Tibial nerve (tissue), 4 donors: ENCODE measurements around the gene PCYT1A. TPM values are rescaled to one million over a fixed set of nuclear protein-coding genes. Genes with fewer than 3 reads are reported as not detected.

Experiments
- DNase-seq, 2 donors: peaks; one replicate each; pipeline ENCODE4 v3.0.0-alpha.2; 2019; ENCODE audit warnings: low spot score in 2 of 2
- H3K27ac ChIP-seq, 4 donors: fragments of 200-600 bp; sonication (generic) in 3 of 4; one replicate each; pipeline ENCODE4 v1.5.1; 2017 to 2019; ENCODE audit warnings: mild to moderate bottlenecking in 1 of 4
- H3K27me3 ChIP-seq, 2 donors: fragments of 200-600 bp; sonication (generic) in 1 of 2; one replicate each; pipeline versions ENCODE4 v1.5.1 to v1.6.0; 2017 to 2019
- H3K36me3 ChIP-seq, 3 donors: fragments of 200-600 bp; sonication (generic); one replicate each; pipeline ENCODE4 v1.5.1; 2018 to 2019
- H3K4me1 ChIP-seq, 4 donors: fragments of 200-600 bp; sonication (generic) in 3 of 4; one replicate each; pipeline ENCODE4 v1.5.1; 2017 to 2019
- H3K4me3 ChIP-seq, 4 donors: fragments of 200-600 bp; sonication (generic) in 3 of 4; one replicate each; pipeline ENCODE4 v1.5.1; 2017 to 2019; ENCODE audit warnings: mild to moderate bottlenecking in 1 of 4, moderate library complexity in 1 of 4
- H3K9me3 ChIP-seq, 4 donors: fragments of 200-600 bp; sonication (generic) in 3 of 4; one replicate each; pipeline ENCODE4 v1.5.1; 2017 to 2019
- EP300 ChIP-seq, 2 donors: sonication (generic); formaldehyde crosslinking; IDR thresholded peaks; one replicate each; pipeline ENCODE4 v1.6.1; 2017; ENCODE audit warnings: antibody characterized with exemption in 2 of 2, mild to moderate bottlenecking in 1 of 2
- POLR2A ChIP-seq, 2 donors: fragments of 450-650 bp; IDR thresholded peaks; one replicate each; pipeline ENCODE4 v1.6.1; 2017; ENCODE audit warnings: antibody characterized with exemption in 2 of 2, mild to moderate bottlenecking in 2 of 2, moderate library complexity in 2 of 2
- WGBS, 2 donors: methylation state at CpG; one replicate each; pipeline ENCODE4 v1.1.5; 2018; 5-methylcytosine and 5-hydroxymethylcytosine counted together
- total RNA-seq, 4 donors: library from RNA; depleted of rRNA; stranded (reverse); fragments of >200 nt; gene quantifications; one replicate each; pipeline ENCODE4 v1.1.0, GENCODE V29; 2016
- TF ChIP-seq, protein P1 (sequence below), 5 experiments: fragments of 200-600 bp in 3 of 5; fragments of 450-650 bp in 2 of 5; sonication (generic) in 3 of 5; IDR thresholded peaks; one replicate each; pipeline ENCODE4 v1.5.1; 2016 to 2019; ENCODE audit warnings: antibody characterized with exemption in 5 of 5, mild to moderate bottlenecking in 3 of 5, moderate library complexity in 2 of 5

Gene PCYT1A
- total RNA-seq, 4 donors from 2014 or later: 51.9 to 98.1 (median 73.0) TPM

DNA sequence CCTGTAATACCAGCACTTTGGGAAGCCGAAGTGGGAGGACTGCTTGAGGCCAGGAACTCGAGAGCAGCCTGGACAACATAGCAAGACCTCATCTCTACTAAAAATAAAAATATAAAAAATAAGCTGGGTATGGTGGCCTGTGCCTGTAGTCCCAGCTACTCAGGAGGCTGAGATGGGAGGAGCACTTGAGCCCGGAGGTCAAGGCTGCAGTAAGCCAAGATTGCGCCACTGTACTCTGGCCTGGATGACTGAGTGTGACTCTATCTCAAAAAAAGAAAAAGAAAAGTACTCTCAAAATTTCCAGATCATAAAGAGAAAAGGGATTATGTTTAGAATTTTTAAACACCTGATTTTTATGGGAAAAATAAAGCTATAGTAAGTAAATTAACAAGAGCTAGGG, 47.1 kb downstream of the PCYT1A start:
- 94 to 95% methylated on average over 4 of the region's 4 CpGs for WGBS, 2 donors
- H3K9me3 ChIP-seq: no peaks in the 10 kb centered on the region
- TF ChIP-seq, protein P1, sequence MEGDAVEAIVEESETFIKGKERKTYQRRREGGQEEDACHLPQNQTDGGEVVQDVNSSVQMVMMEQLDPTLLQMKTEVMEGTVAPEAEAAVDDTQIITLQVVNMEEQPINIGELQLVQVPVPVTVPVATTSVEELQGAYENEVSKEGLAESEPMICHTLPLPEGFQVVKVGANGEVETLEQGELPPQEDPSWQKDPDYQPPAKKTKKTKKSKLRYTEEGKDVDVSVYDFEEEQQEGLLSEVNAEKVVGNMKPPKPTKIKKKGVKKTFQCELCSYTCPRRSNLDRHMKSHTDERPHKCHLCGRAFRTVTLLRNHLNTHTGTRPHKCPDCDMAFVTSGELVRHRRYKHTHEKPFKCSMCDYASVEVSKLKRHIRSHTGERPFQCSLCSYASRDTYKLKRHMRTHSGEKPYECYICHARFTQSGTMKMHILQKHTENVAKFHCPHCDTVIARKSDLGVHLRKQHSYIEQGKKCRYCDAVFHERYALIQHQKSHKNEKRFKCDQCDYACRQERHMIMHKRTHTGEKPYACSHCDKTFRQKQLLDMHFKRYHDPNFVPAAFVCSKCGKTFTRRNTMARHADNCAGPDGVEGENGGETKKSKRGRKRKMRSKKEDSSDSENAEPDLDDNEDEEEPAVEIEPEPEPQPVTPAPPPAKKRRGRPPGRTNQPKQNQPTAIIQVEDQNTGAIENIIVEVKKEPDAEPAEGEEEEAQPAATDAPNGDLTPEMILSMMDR (IDR thresholded peaks at IDR 0.05): no peak
- TF ChIP-seq EP300 (IDR thresholded peaks at IDR 0.05) (no peak), POLR2A (IDR thresholded peaks at IDR 0.05) (no peak)
- no peak for DNase-seq
- no peak overlapping the region for H3K4me3 ChIP-seq
- no peaks in the 10 kb centered on the region for H3K27me3 ChIP-seq
- peaks cover 0 to 81% (median 13%) of the 10 kb centered on the region in 3 donors for H3K36me3 ChIP-seq
- peaks cover 0 to 3% (median 0%) of the 10 kb centered on the region in 4 donors for H3K4me1 ChIP-seq
- H3K27ac ChIP-seq: no peak overlapping the region

DNA sequence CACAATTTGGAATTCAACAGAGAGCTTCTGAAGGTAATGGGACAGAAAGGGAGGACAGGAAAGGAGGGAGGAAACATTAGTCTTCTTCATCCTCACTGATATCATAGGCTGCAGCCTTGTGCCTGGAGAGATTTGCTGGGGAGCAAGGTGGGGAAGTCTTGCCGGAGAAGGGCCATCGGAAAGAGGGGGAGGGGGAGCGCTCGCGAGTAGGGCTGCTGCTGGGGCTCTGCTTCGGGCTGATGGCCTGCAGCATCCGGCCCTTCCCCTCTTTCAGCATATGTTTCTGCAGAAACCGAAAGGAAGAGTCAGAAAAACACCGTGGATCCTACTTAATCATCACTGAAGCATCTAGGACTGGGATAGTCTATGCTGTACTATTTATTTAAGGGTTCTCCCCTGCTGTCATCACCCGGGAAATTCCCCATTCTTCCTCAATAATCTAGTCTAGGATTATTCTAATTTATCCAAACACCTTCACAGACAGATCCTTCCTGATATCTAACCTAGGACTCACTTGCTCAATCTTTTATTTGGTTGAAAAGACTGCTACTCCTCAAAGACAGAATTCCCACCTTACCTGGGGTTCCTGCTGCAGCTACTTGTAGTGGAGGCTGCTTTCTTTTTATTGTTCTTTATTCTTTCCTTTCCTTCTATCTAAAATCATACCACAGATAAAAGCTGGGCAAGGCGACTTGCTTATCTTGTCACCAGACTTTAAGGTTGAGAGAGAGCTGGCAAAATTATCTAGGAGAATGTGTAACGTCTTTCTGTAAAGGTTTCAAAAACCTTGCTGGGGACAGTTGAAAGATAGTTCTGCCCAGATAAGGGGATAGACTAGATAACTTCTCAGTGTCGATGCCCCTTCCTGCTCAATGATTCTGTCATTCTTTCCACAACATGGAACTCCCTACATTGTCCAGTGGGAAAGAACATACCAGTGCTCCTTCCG, 48.6 kb downstream of the PCYT1A start:
- no peak for DNase-seq
- Histone ChIP-seq H3K27ac (no peak overlapping the region), H3K4me3 (no peak overlapping the region), H3K9me3 (no peaks in the 10 kb centered on the region), H3K27me3 (no peaks in the 10 kb centered on the region), H3K4me1 (peaks cover 0 to 3% (median 0%) of the 10 kb centered on the region in 4 donors), H3K36me3 (peaks cover 0 to 72% (median 9%) of the 10 kb centered on the region in 3 donors)
- WGBS, 2 donors: 76 to 78% methylated on average over 14 of the region's 14 CpGs
- TF ChIP-seq EP300 (IDR thresholded peaks at IDR 0.05) (no peak), POLR2A (IDR thresholded peaks at IDR 0.05) (no peak)
- TF ChIP-seq, protein P1 (IDR thresholded peaks at IDR 0.05): no peak

DNA sequence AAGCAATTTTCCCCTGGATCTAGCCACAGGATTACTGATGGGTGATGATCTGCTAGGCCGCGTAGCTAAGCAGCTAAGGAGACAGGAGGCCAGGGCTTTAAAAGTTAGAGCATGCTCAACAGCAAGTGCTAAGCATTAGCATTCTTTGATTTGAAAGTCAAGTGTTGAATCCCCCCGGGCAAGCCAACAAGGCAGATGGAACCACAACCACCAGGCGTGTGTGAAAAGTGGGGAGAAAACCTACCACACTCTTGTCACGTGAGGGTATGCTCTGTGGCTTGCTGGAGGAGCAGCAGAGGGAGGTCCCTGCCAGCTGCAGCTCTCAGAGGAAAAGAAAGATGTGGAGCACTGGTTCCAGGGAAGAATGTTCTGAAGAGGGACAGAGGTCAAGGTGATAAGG, 50.3 kb downstream of the PCYT1A start:
- H3K9me3 ChIP-seq: no peaks in the 10 kb centered on the region
- peaks cover 0 to 69% (median 5%) of the 10 kb centered on the region in 3 donors for H3K36me3 ChIP-seq
- no peak for DNase-seq
- TF ChIP-seq, protein P1 (IDR thresholded peaks at IDR 0.05): no peak
- no peak for TF ChIP-seq EP300 (IDR thresholded peaks at IDR 0.05)
- no peak for TF ChIP-seq POLR2A (IDR thresholded peaks at IDR 0.05)
- no peak overlapping the region for H3K4me3 ChIP-seq
- no peaks in the 10 kb centered on the region for H3K27me3 ChIP-seq
- peak overlapping the region in 1 of 4 donors; percentile 56 for H3K27ac ChIP-seq
- WGBS, 2 donors: 80 to 91% methylated on average over 5 of the region's 5 CpGs
- H3K4me1 ChIP-seq: peaks cover 0 to 3% (median 0%) of the 10 kb centered on the region in 4 donors

DNA sequence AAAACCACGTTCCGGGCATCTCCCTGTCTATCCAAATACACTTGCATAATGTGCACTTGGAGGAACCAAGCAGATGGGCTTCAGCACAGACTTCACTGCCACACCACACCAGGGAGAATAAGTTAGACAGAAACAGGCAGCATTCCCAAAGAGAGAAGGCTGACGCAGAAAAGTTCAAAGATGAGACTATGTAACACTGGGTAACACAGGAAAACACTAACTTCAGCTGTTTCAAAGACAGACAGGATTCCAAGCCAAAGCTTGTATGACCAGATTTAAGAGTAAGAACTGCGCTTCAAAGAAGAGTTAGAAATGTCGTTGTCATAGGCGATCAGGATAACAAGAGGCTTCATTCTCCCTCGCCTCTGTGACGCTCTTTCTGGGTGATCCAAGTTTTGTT, 51.3 kb downstream of the PCYT1A start:
- Histone ChIP-seq H3K4me3 (no peak overlapping the region), H3K9me3 (no peaks in the 10 kb centered on the region), H3K27ac (peak overlapping the region in 2 of 4 donors; percentile 56 to 59), H3K36me3 (peaks cover 0 to 63% (median 5%) of the 10 kb centered on the region in 3 donors), H3K4me1 (peaks cover 0 to 3% (median 0%) of the 10 kb centered on the region in 4 donors), H3K27me3 (no peaks in the 10 kb centered on the region)
- WGBS, 2 donors: 60 to 68% methylated on average over 8 of the region's 8 CpGs
- TF ChIP-seq, protein P1 (IDR thresholded peaks at IDR 0.05): no peak
- TF ChIP-seq EP300 (IDR thresholded peaks at IDR 0.05) (no peak), POLR2A (IDR thresholded peaks at IDR 0.05) (no peak)
- DNase-seq: peak in 1 of 2 donors; percentile 25
